GM12878 (cell line): Measurements from ENCODE around the gene KLK8. TPM values are rescaled to one million over a fixed set of nuclear protein-coding genes. Genes with fewer than 3 reads are reported as not detected.

Experiments used
- ATAC-seq: fragments of 200-7000 bp; cut with Tn5 transposase; 3 replicates; pipeline ENCODE4 v1.9.1; 2020; ENCODE audit warnings: mild to moderate bottlenecking, moderate library complexity
- BruUV-seq: library from RNA; stranded (reverse); fragments of 400-500 nt; replicated peaks from 2 replicates; lab custom pipeline; 2021; lab: Mats Ljungman, UMichigan
- CTCF ChIA-PET: fragments of 300-600 bp; sonication (Branson Sonifier 250); formaldehyde crosslinking; extraction: SDS; loops from one replicate; lab custom pipeline; 2021; ENCODE audit warnings: inconsistent platforms; lab: Yijun Ruan, JAX
- POLR2A ChIA-PET: fragments of 350-600 bp; formaldehyde crosslinking; extraction: SDS; loops from one replicate; lab custom pipeline; 2021; ENCODE audit warnings: inconsistent platforms; lab: Charles Lee
- RAD21 ChIA-PET: fragments of 300-600 bp; sonication (Branson Sonifier 250); formaldehyde crosslinking; loops from one replicate; lab custom pipeline; 2023; ENCODE audit warnings: antibody characterized with exemption; ENCODE audit not compliant: unreplicated experiment; lab: Charles Lee
- SMC1A ChIA-PET: fragments of 300-600 bp; sonication (Branson Sonifier 250); formaldehyde crosslinking; loops from one replicate; lab custom pipeline; 2023; ENCODE audit not compliant: unreplicated experiment, uncharacterized antibody; lab: Charles Lee
- DNase-seq: peaks from one replicate; pipeline ENCODE4 v3.0.0-alpha.2; 2011; ENCODE audit warnings: low read depth, low spot score
- FAIRE-seq: peaks from 3 replicates; lab custom pipeline; 2011; peaks lifted over from hg19 to GRCh38; lab: Jason Lieb, UNC
- H2AFZ ChIP-seq: 2 replicates; pipeline ENCODE4 v1.6.0; 2011; ENCODE audit warnings: low read depth, low read length, control low read depth; ENCODE audit not compliant: control insufficient read depth
- H3K27ac ChIP-seq: 2 replicates; pipeline ENCODE4 v1.5.1; 2011; ENCODE audit warnings: control low read depth; ENCODE audit not compliant: control insufficient read depth, insufficient read depth
- H3K27me3 ChIP-seq, 2 experiments: replicated peaks in 1 of 2; 2 replicates each; pipeline versions ENCODE4 v1.6.0 to v1.6.1; 2011; ENCODE audit warnings: low read length in 1 of 2; ENCODE audit not compliant: control insufficient read depth in 2 of 2, insufficient read depth in 2 of 2
- H3K36me3 ChIP-seq, 2 experiments: 2 replicates each; pipeline ENCODE4 v1.5.1; 2011; ENCODE audit warnings: low read length in 1 of 2; ENCODE audit not compliant: control insufficient read depth in 2 of 2, insufficient read depth in 2 of 2
- H3K4me1 ChIP-seq: 2 replicates; pipeline ENCODE4 v1.6.1; 2011; ENCODE audit warnings: mild to moderate bottlenecking, low read length, moderate library complexity, mixed read lengths; ENCODE audit not compliant: control insufficient read depth, insufficient read depth
- H3K4me2 ChIP-seq: 2 replicates; pipeline ENCODE4 v1.6.0; 2011; ENCODE audit warnings: control low read depth; ENCODE audit not compliant: control insufficient read depth, insufficient read depth
- H3K4me3 ChIP-seq: fragments of 200-600 bp; sonication (generic); 2 replicates; pipeline ENCODE4 v1.5.1; 2016
- H3K79me2 ChIP-seq: 2 replicates; pipeline ENCODE4 v1.6.0; 2011; ENCODE audit warnings: low read length; ENCODE audit not compliant: control insufficient read depth, insufficient read depth
- H3K9ac ChIP-seq: 2 replicates; pipeline ENCODE4 v1.8.0; 2011; ENCODE audit warnings: low read length, control low read depth, mixed read lengths; ENCODE audit not compliant: control insufficient read depth, insufficient read depth
- H3K9me3 ChIP-seq: replicated peaks from 3 replicates; pipeline ENCODE4 v1.5.1; 2011; ENCODE audit warnings: mild to moderate bottlenecking, low read length; ENCODE audit not compliant: control insufficient read depth, insufficient read depth
- H4K20me1 ChIP-seq: 2 replicates; pipeline ENCODE4 v1.6.0; 2011; ENCODE audit not compliant: control insufficient read depth, insufficient read depth
- ATF7 ChIP-seq: fragments of 450-650 bp; IDR thresholded peaks from 2 replicates; pipeline ENCODE4 v1.6.1; 2016; ENCODE audit warnings: low read depth, mild to moderate bottlenecking
- E2F8 ChIP-seq: fragments of 450-650 bp; IDR thresholded peaks from 2 replicates; pipeline ENCODE4 v1.6.1; 2018; ENCODE audit warnings: mild to moderate bottlenecking, low read depth, moderate library complexity; ENCODE audit not compliant: partially characterized antibody
- EP300 ChIP-seq, 2 experiments: fragments of 150-350 bp in 1 of 2; IDR thresholded peaks; 2 replicates each; pipeline ENCODE4 v1.6.1; 2011 to 2012; ENCODE audit warnings: low read depth in 2 of 2, low read length in 2 of 2, borderline replicate concordance in 1 of 2, improper control_type of control experiment in 1 of 2, inconsistent platforms in 1 of 2; ENCODE audit not compliant: control insufficient read depth in 1 of 2
- ETV6 ChIP-seq, 2 experiments: fragments of 450-650 bp in 1 of 2; IDR thresholded peaks in 1 of 2; conservative IDR thresholded peaks in 1 of 2; 2 replicates each; pipeline ENCODE4 v1.6.1; 2014; ENCODE audit warnings: antibody characterized with exemption in 1 of 2, borderline replicate concordance in 1 of 2, low read depth in 1 of 2, mild to moderate bottlenecking in 1 of 2, moderate library complexity in 1 of 2
- ZBTB40 ChIP-seq: fragments of 450-650 bp; IDR thresholded peaks from 2 replicates; pipeline ENCODE4 v1.6.1; 2016; ENCODE audit warnings: mild to moderate bottlenecking, moderate library complexity, borderline replicate concordance
- WGBS: methylation state at CpG from one replicate; pipeline ENCODE4 v1.1.6; 2016; ENCODE audit warnings: low lambda C conversion rate; ENCODE audit not compliant: insufficient replicate concordance, insufficient coverage; ENCODE audit errors: missing lambda C conversion rate; 5-methylcytosine and 5-hydroxymethylcytosine counted together
- in situ Hi-C: fragments of 300-500 bp; cut with MboI; formaldehyde crosslinking; loops from 9 replicates; pipeline ENCODE4 v1.14.3; 2018; ENCODE audit warnings: mixed read lengths
- intact Hi-C: fragments of 100-400 bp; cut with micrococcal nuclease; formaldehyde crosslinking; loops from one replicate; pipeline ENCODE4 v1.14.2; 2022; ENCODE audit not compliant: unreplicated experiment
- polyA plus RNA-seq, 11 experiments: library from polyadenylated mRNA; depleted of rRNA in 4 of 11; unstranded in 6 of 11; stranded (reverse) in 5 of 11; fragments of >200 nt; fragmentation: Nextera tagmentation in 4 of 11; fragmentation: Illumina TruSeq in 1 of 11; extraction: Ambion mirVana in 4 of 11; extraction: Trizol in 1 of 11; gene quantifications; 1 replicate in 1 of 11; 2 replicates in 10 of 11; pipeline versions ENCODE4 v1.2.1 to v1.2.3, GENCODE V29; 2011 to 2016; ENCODE audit warnings: inconsistent platforms in 2 of 11, missing spikeins in 2 of 11, low read depth in 1 of 11
- total RNA-seq, 4 experiments: library from RNA; depleted of rRNA in 3 of 4; stranded (reverse); fragments of >200 nt in 3 of 4; fragmentation: Illumina TruSeq in 1 of 4; extraction: Trizol in 1 of 4; gene quantifications; 2 replicates each; pipeline versions ENCODE4 v1.2.1 to v1.2.3, GENCODE V29; 2013 to 2021

The KLK8 gene
- total and polyA plus RNA-seq, 10 of the 15 experiments (the other 5 are each of a cell fraction or from before 2014, with no cell fraction given) = not detected

- H3K4me2 ChIP-seq = no peak overlapping the region
- ChIA-PET CTCF (no interaction called here), SMC1A (no interaction called here), POLR2A (no interaction called here), RAD21 (no interaction called here)
- no peaks in the 10 kb centered on the region; a peak in 3 of 4 replicates for H3K27me3 ChIP-seq
- DNase-seq (no peak), FAIRE-seq (no peak), ATAC-seq (no peak)
- TF ChIP-seq ETV6 (conservative IDR thresholded peaks at IDR 0.05 in 1 of 2, IDR thresholded peaks at IDR 0.05 in 1 of 2; ENCODE audit: borderline replicate concordance in 1 of 2, low read depth in 1 of 2) = no peak
- no peak for TF ChIP-seq ATF7
- TF ChIP-seq ZBTB40 = no peak
- no peak for TF ChIP-seq E2F8
- TF ChIP-seq EP300 (IDR thresholded peaks at IDR 0.05; ENCODE audit: borderline replicate concordance in 1 of 2, control insufficient read depth in 1 of 2, low read depth in 2 of 2, low read length in 2 of 2) = no peak
- no peaks in the 10 kb centered on the region for H4K20me1 ChIP-seq
- no peaks in the 10 kb centered on the region for H3K9me3 ChIP-seq
- H3K4me3 ChIP-seq = no peak overlapping the region
- no peaks in the 10 kb centered on the region for H3K36me3 ChIP-seq
- H3K27ac ChIP-seq = no peak overlapping the region
- no TSS peak for BruUV-seq
- WGBS = 37% methylated on average over 11 of the region's 11 CpGs
- H2AFZ ChIP-seq = no peak overlapping the region
- H3K9ac ChIP-seq = no peak overlapping the region
- no peaks in the 10 kb centered on the region for H3K4me1 ChIP-seq
- in situ Hi-C loops = no loop called here
- intact Hi-C loops = no loop called here
- no peaks in the 10 kb centered on the region for H3K79me2 ChIP-seq
Measured at GRCh38 chr19:51023946-51024345, 22.5 kb upstream of the KLK8 start.
